Measurements from ENCODE around the gene RFX2. TPM values are rescaled to one million over a fixed set of nuclear protein-coding genes. Genes with fewer than 3 reads are reported as not detected.

The RFX2 gene
- total RNA-seq, 2 donors from 2014 or later = 14.0 to 14.8 TPM

DNA sequence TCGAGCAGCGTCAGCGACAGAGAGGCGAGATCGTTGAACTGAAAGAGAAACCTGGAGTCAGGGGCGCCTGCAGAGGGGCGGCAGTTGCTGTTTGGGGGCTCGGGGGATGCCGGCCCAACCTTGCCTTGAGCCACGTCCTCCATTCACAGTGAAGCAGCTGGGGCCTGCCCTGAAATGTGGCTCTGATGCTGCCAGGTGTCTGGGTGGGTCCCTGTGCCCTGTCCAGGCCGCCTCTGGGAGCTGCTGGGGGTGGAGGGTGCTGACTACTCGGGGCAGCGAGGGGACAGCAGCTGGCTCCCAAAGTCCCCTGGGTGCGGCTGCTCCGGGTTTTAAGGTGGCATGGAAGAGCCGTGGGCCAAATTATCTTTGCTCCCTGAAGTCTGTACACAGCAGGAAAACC is 114.7 kb downstream of the RFX2 start:
- H3K9me3 ChIP-seq = no peaks in the 10 kb centered on the region
- DNase-seq = no peak
- H3K4me1 ChIP-seq = no peaks in the 10 kb centered on the region
- ATAC-seq = no peak
- WGBS, 2 donors = 85 to 91% methylated on average over 7 to 16 of the region's 16 CpGs
- no peaks in the 10 kb centered on the region for H3K27me3 ChIP-seq
- H3K36me3 ChIP-seq (replicated peaks in 1 of 2; ENCODE audit: insufficient read depth in 1 of 2, low read depth in 2 of 2) = no peaks in the 10 kb centered on the region
- intact Hi-C loops (cut with DNase I) = no loop called here
- TF ChIP-seq, protein P1, sequence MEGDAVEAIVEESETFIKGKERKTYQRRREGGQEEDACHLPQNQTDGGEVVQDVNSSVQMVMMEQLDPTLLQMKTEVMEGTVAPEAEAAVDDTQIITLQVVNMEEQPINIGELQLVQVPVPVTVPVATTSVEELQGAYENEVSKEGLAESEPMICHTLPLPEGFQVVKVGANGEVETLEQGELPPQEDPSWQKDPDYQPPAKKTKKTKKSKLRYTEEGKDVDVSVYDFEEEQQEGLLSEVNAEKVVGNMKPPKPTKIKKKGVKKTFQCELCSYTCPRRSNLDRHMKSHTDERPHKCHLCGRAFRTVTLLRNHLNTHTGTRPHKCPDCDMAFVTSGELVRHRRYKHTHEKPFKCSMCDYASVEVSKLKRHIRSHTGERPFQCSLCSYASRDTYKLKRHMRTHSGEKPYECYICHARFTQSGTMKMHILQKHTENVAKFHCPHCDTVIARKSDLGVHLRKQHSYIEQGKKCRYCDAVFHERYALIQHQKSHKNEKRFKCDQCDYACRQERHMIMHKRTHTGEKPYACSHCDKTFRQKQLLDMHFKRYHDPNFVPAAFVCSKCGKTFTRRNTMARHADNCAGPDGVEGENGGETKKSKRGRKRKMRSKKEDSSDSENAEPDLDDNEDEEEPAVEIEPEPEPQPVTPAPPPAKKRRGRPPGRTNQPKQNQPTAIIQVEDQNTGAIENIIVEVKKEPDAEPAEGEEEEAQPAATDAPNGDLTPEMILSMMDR (IDR thresholded peaks at IDR 0.05) = no peak
- no peak overlapping the region for H3K27ac ChIP-seq
- no peak overlapping the region for H3K4me3 ChIP-seq

- no peak overlapping the region for H3K27ac ChIP-seq
- WGBS, 2 donors = 89 to 90% methylated on average over 16 to 23 of the region's 29 CpGs
- ATAC-seq = no peak
- no peaks in the 10 kb centered on the region for H3K27me3 ChIP-seq
- TF ChIP-seq POLR2A (IDR thresholded peaks at IDR 0.05) = no peak
- TF ChIP-seq, protein P1 (IDR thresholded peaks at IDR 0.05) = no peak
- intact Hi-C loops (cut with DNase I) = no loop called here
- no peak for DNase-seq
- no peaks in the 10 kb centered on the region for H3K4me1 ChIP-seq
- no peak overlapping the region for H3K4me3 ChIP-seq
- no peaks in the 10 kb centered on the region for H3K36me3 ChIP-seq (replicated peaks in 1 of 2; ENCODE audit: insufficient read depth in 1 of 2, low read depth in 2 of 2)
- H3K9me3 ChIP-seq = no peaks in the 10 kb centered on the region
These were observed 115.7 kb downstream of the RFX2 start for GRCh38 chr19:5994405-5995165.

- DNase-seq (no peak), ATAC-seq (peak; percentile 24)
- no peak for TF ChIP-seq POLR2A (IDR thresholded peaks at IDR 0.05)
- TF ChIP-seq, protein P1 (IDR thresholded peaks at IDR 0.05) = no peak
- 65 to 77% methylated on average over 16 to 28 of the region's 30 CpGs for WGBS, 2 donors
- H3K27me3 ChIP-seq = no peaks in the 10 kb centered on the region
- H3K4me3 ChIP-seq = no peak overlapping the region
- no peaks in the 10 kb centered on the region for H3K9me3 ChIP-seq
- H3K4me1 ChIP-seq = no peaks in the 10 kb centered on the region
- no peak overlapping the region for H3K27ac ChIP-seq
- no peaks in the 10 kb centered on the region for H3K36me3 ChIP-seq (replicated peaks in 1 of 2; ENCODE audit: insufficient read depth in 1 of 2, low read depth in 2 of 2)
- intact Hi-C loops (cut with DNase I) = no loop called here
These were observed 116.5 kb downstream of the RFX2 start for GRCh38 chr19:5993648-5994358.

- no peaks in the 10 kb centered on the region for H3K9me3 ChIP-seq
- H3K36me3 ChIP-seq (replicated peaks in 1 of 2; ENCODE audit: insufficient read depth in 1 of 2, low read depth in 2 of 2) = no peaks in the 10 kb centered on the region
- no peak overlapping the region for H3K27ac ChIP-seq
- no peak overlapping the region for H3K4me3 ChIP-seq
- 77 to 83% methylated on average over 13 of the region's 13 CpGs for WGBS, 2 donors
- H3K4me1 ChIP-seq = peaks cover under 1% of the 10 kb centered on the region
- DNase-seq (no peak), ATAC-seq (no peak)
- H3K27me3 ChIP-seq = no peaks in the 10 kb centered on the region
- intact Hi-C loops (cut with DNase I) = no loop called here
- TF ChIP-seq POLR2A (IDR thresholded peaks at IDR 0.05) = no peak
- TF ChIP-seq, protein P1 (IDR thresholded peaks at IDR 0.05) = no peak
These were observed 117.1 kb downstream of the RFX2 start for GRCh38 chr19:5993201-5993600.

All from body of pancreas (tissue), 4 donors.